Pancreas (tissue), 10 donors: ENCODE measurements around the gene DUS1L. TPM values are rescaled to one million over a fixed set of nuclear protein-coding genes. Genes with fewer than 3 reads are reported as not detected.

Source experiments
- ATAC-seq, 4 donors: fragments of 200-7000 bp; cut with Tn5 transposase; one replicate each; pipeline versions ENCODE4 v1.8.0 to v1.9.1; 2020; ENCODE audit warnings: mild to moderate bottlenecking in 4 of 4, moderate library complexity in 4 of 4
- DNase-seq, 6 donors: peaks; one replicate each; pipeline ENCODE4 v3.0.0-alpha.2; 2020
- FAIRE-seq: peaks from 2 replicates; lab custom pipeline; 2012; peaks lifted over from hg19 to GRCh38; lab: Jason Lieb, UNC
- H3K27ac ChIP-seq, 4 donors: fragments of 200-600 bp; sonication (generic); 1 replicate in 3 of 4; 2 replicates in 1 of 4; pipeline versions ENCODE4 v1.5.0 to v1.8.0; 2020
- H3K27me3 ChIP-seq, 4 donors: fragments of 200-600 bp; one replicate each; pipeline ENCODE4 v1.8.0; 2021
- H3K36me3 ChIP-seq, 3 donors: fragments of 200-600 bp; sonication (generic) in 1 of 3; one replicate each; pipeline versions ENCODE4 v1.5.0 to v1.8.0; 2020 to 2021
- H3K4me1 ChIP-seq, 3 donors: fragments of 200-600 bp; one replicate each; pipeline ENCODE4 v1.8.0; 2021
- H3K4me3 ChIP-seq, 4 donors: fragments of 200-600 bp; sonication (generic) in 2 of 4; one replicate each; pipeline versions ENCODE4 v1.5.0 to v1.8.0; 2020 to 2021
- H3K9me3 ChIP-seq, 4 donors: fragments of 200-600 bp; one replicate each; pipeline ENCODE4 v1.8.0; 2021
- WGBS, 2 donors: extraction: QIAGEN DNeasy Blood & Tissue Kit; methylation state at CpG; one replicate each; pipeline ENCODE4 v1.1.7; 2013; 5-methylcytosine and 5-hydroxymethylcytosine counted together
- intact Hi-C, 3 donors: fragments of 100-400 bp; cut with DNase I; formaldehyde crosslinking; loops; one replicate each; pipeline versions ENCODE4 v1.11.1 to v1.14.2; 2022
- polyA plus RNA-seq, 2 donors: library from polyadenylated mRNA; stranded (reverse); fragments of 200-250 nt; gene quantifications; one replicate each; pipeline ENCODE4 v1.2.3, GENCODE V29; 2013
- total RNA-seq, 6 donors: library from RNA; stranded (reverse); fragmentation: NEBNext Ultra II Directional in 4 of 6; extraction: Animal tissue kit (Norgen Biotek cat#: 25700) in 4 of 6; gene quantifications; one replicate each; pipeline versions ENCODE4 v1.2.1 to v1.2.4, GENCODE V29; 2021 to 2023
- TF ChIP-seq, protein P1 (sequence below), 4 donors: fragments of 200-600 bp; sonication (generic) in 3 of 4; IDR thresholded peaks; one replicate each; pipeline versions ENCODE4 v1.5.0 to v1.8.0; 2021; ENCODE audit warnings: antibody characterized with exemption in 4 of 4
- donor health status: healthy with polysubstance abuse.
- donor health status: DM: no; HTN: no; CAD: no; lungs with moderate emphysema.
- donor health status: DM: no; HTN: no; CAD: no.
- donor health status: control.
- donor health status: control.
- donor health status: Bipolar disorder and iron deficiency.
- donor health status: DM: yes; HTN: yes; CAD: no.
- donor health status: DM: no; HTN: no; CAD: no.
- donor health status: DM: no; HTN: no; CAD: no.
- donor health status: DM: yes; HTN: yes; CAD: no.

DUS1L gene
- total and polyA plus RNA-seq, 8 donors, result 56.0 to 186 (median 72.8) TPM

DNA sequence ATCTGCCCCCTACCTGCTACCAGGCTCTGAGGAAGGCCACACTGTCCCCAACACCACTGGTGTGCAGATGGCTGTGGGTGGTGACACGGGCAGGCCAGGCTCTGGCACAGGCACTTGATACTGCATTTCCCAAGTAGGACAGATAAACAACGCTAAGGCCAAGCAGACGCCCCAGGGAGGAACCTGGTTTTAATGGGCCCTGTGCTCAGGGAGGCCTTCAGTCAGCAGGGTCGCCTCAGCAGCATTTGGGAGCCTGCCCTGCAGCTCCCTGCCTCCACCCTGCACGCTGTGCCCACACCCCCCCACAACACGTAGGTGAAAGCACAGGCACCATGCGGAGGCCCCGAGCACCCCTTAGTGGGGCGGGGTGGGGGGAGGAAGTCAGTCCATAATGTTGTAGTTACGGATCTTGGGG, 35.7 kb upstream of the DUS1L start:
- no peak for FAIRE-seq
- no peak for ATAC-seq
- Histone ChIP-seq H3K4me3 (no peak overlapping the region), H3K36me3 (no peaks in the 10 kb centered on the region), H3K4me1 (peaks cover 13 to 23% (median 16%) of the 10 kb centered on the region in 3 donors), H3K27ac (peak overlapping the region in 2 of 4 donors; percentile 34 to 50), H3K9me3 (no peaks in the 10 kb centered on the region), H3K27me3 (no peaks in the 10 kb centered on the region)
- 66% methylated on average over 10 of the region's 10 CpGs for WGBS, 2 donors
- DNase-seq, result peak in 2 of 6 donors; percentile 22 to 60
- TF ChIP-seq, protein P1, sequence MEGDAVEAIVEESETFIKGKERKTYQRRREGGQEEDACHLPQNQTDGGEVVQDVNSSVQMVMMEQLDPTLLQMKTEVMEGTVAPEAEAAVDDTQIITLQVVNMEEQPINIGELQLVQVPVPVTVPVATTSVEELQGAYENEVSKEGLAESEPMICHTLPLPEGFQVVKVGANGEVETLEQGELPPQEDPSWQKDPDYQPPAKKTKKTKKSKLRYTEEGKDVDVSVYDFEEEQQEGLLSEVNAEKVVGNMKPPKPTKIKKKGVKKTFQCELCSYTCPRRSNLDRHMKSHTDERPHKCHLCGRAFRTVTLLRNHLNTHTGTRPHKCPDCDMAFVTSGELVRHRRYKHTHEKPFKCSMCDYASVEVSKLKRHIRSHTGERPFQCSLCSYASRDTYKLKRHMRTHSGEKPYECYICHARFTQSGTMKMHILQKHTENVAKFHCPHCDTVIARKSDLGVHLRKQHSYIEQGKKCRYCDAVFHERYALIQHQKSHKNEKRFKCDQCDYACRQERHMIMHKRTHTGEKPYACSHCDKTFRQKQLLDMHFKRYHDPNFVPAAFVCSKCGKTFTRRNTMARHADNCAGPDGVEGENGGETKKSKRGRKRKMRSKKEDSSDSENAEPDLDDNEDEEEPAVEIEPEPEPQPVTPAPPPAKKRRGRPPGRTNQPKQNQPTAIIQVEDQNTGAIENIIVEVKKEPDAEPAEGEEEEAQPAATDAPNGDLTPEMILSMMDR (IDR thresholded peaks at IDR 0.05), result no peak
- intact Hi-C loops, result no loop called here

DNA sequence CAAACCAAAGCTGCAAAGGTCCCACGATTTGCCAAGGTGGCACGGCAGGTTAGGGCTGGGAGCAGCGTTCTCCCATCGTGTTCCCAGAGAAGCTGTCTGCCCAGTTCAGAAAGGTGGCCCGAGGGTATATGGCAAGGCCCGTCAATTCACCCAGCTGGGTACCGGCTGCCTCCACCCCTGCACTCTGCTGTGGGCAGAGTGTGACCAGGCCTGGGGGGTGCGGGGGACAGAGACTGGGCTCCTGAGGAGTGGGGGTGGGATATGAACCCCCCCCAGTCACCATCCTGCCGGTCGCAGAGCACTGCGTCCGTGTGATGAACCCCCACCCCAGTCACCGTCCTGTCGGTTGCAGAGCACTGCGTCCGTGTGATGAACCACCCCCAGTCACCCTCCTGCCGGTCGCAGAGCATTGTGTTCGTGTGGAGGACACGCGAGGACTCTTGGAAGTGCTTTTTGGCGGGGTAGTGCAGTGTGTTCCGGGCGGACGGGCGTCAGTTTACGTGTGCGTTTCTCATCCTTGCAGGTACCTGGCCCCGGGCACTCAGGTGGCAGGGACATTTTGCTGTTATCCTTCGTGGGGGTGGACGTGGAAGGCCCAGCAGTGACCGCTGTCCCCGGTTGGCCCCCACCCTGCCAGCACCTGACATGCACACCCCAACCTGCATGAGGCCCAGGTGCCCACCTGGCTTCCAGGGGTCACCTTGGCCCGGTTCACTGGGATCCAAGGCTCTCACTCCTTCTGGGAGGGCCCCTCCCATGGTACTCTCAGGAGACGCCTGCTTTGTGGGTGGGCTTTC, 35.1 kb upstream of the DUS1L start:
- ATAC-seq (no peak), DNase-seq (peak in 3 of 6 donors; percentile 19 to 63 (median 39)), FAIRE-seq (no peak)
- Histone ChIP-seq H3K27me3 (no peaks in the 10 kb centered on the region), H3K27ac (peak overlapping the region in 1 of 4 donors; percentile 50), H3K4me1 (peaks cover 10 to 23% (median 13%) of the 10 kb centered on the region in 3 donors), H3K4me3 (no peak overlapping the region), H3K36me3 (no peaks in the 10 kb centered on the region), H3K9me3 (no peaks in the 10 kb centered on the region)
- 87 to 89% methylated on average over 35 of the region's 35 CpGs for WGBS, 2 donors
- TF ChIP-seq, protein P1 (IDR thresholded peaks at IDR 0.05), result no peak
- intact Hi-C loops, result no loop called here

DNA sequence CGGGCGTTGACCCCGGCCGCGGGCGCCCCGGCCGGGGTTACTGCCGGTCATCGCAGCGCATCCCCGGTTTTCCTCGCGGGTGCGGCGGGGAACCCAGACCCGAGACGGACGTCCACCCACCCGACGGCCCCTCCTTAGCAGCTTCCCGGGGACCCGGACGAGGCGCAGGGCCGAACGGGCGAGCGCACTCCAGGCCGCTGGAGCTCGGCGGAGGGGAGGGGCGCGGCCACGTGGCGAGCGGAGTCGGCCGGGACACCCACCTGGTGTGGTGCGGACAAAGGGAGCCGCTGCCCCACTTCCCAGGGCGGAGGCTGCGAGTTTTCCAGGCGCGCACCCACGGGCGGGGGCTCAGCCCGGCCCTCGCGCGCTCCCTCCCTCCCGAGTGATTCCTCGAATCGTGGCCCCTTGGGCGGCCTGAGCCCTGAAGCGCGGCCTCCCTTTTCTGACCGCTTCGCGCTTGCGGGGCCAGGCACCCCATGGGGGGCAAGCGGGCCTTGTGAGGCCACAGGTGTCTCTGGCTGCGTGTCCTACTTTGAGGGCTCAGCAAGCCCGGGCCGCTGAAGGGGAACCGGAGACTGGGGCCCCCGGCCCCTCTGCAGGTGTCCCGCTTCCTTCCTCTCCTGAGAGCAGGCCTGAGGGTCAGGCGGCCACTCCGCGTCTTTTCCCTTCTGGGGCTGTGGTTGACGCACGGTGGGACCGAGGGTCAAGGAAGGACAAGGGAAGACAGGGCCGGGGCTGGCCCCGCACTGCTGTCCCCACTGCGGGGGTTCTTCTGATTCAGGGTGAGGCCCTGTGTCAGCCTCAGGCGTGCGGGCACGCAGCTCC, 33.5 kb upstream of the DUS1L start:
- intact Hi-C loops, result no loop called here
- FAIRE-seq (no peak), DNase-seq (peak in 3 of 6 donors; percentile 27 to 85 (median 48)), ATAC-seq (peak in 3 of 4 donors; percentile 1 to 6 (median 1))
- peak overlapping the region; percentile 86 to 94 (median 90) for H3K27ac ChIP-seq
- H3K9me3 ChIP-seq, result no peaks in the 10 kb centered on the region
- peaks cover 10 to 23% (median 13%) of the 10 kb centered on the region in 3 donors for H3K4me1 ChIP-seq
- TF ChIP-seq, protein P1 (IDR thresholded peaks at IDR 0.05), result no peak
- no peaks in the 10 kb centered on the region for H3K27me3 ChIP-seq
- peaks cover 0 to under 1% (median 0%) of the 10 kb centered on the region in 3 donors for H3K36me3 ChIP-seq
- peak overlapping the region; percentile 24 to 84 (median 82) for H3K4me3 ChIP-seq
- 28 to 31% methylated on average over 51 to 80 of the region's 80 CpGs for WGBS, 2 donors

DNA sequence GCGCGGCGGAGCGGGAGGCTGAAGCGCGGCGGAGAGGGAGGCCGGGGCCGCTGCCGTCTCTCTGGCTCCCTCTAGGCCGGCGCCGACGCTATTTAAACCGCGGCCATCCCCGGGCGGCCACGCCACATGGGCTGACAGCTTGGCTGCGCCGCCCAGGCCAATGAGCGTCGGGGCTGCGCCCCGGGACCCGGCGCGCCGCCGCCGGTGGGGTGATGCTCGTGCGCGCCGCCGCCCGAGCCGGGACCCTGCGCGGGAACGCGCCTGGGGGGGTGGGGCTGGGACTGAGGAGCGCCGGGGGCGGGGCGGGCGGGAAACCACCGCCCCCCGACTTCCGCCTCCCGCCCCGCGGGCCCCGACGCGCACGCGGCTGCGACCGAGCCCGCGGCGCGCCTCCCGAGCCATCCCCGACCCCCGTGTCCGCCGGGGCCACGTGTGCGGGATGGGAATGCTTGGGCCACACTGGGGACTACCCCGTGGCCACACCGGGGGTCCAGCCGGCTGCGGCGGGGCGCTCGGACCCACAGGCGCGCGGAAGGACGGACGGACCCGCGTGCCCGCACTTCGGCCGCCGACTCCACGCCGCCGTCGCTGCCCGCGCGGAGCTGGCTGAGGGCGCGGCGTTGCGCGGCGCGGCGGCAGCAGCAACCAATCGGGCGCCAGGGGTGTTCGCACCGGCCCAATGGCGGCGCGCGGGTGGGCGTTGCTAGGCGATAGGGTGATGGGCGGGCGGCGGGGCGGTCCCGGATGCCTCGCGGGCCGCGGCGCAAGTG, 32.8 kb upstream of the DUS1L start, which contains the start of gene FASN:
Gene FASN, minus strand, starts transcription at position 68 of the 770 bp plus-strand sequence. CDS start 1,791 bp downstream, outside the sequence.
- FAIRE-seq, result no peak
- peak within 1 kb of the TSS; percentile 81 to 84 (median 82) for H3K4me3 ChIP-seq
- TF ChIP-seq, protein P1 (IDR thresholded peaks at IDR 0.05), result peak in 2 of 4 donors; percentile 13 to 16
- H3K36me3 ChIP-seq, result peaks cover 1 to 6% (median 2%) of the 10 kb centered on the region in 3 donors
- peak; percentile 92 to 97 (median 95) for DNase-seq
- intact Hi-C loops, result no loop called here
- H3K27ac ChIP-seq, result peak within 1 kb of the TSS; percentile 86 to 94 (median 90)
- no peaks in the 10 kb centered on the region for H3K27me3 ChIP-seq
- peak; percentile 83 to 86 (median 84) for ATAC-seq
- no peaks in the 10 kb centered on the region for H3K9me3 ChIP-seq
- 0 to 1% methylated on average over 58 to 120 of the region's 124 CpGs for WGBS, 2 donors
- H3K4me1 ChIP-seq, result peaks cover 9 to 23% (median 10%) of the 10 kb centered on the region in 3 donors
